COLO668 (cell line): ENCODE data around the gene FOXO3.

Source experiments
- DNase-seq: peaks from one replicate; lab custom pipeline; 2025; ENCODE audit not compliant: unreplicated experiment; lab: John Stamatoyannopoulos, UW

The FOXO3 gene

GRCh38 chr6:108626777-108627176, 66.1 kb downstream of the FOXO3 start:
- no peak for DNase-seq

- DNase-seq, result no peak
These were observed 67.2 kb downstream of the FOXO3 start for GRCh38 chr6:108627692-108628550.

GRCh38 chr6:108630050-108630714, 69.5 kb downstream of the FOXO3 start:
- no peak for DNase-seq

- DNase-seq, result no peak
These were observed 71.7 kb downstream of the FOXO3 start for GRCh38 chr6:108632441-108632840.

GRCh38 chr6:108633436-108633835, 72.7 kb downstream of the FOXO3 start:
- no peak for DNase-seq

- no peak for DNase-seq
These were observed 74.9 kb downstream of the FOXO3 start for GRCh38 chr6:108635505-108636226.

- no peak for DNase-seq
These were observed 77.2 kb downstream of the FOXO3 start for GRCh38 chr6:108637963-108638362.

- DNase-seq, result no peak
These were observed 78.3 kb downstream of the FOXO3 start for GRCh38 chr6:108638993-108639392.

GRCh38 chr6:108640104-108640503, 79.4 kb downstream of the FOXO3 start:
- no peak for DNase-seq

- no peak for DNase-seq
These were observed 82.5 kb downstream of the FOXO3 start for GRCh38 chr6:108643184-108643583.

- no peak for DNase-seq
These were observed 83.5 kb downstream of the FOXO3 start for GRCh38 chr6:108644252-108644651.

GRCh38 chr6:108648191-108648590, 87.5 kb downstream of the FOXO3 start:
- DNase-seq, result no peak

GRCh38 chr6:108650325-108650724, 89.6 kb downstream of the FOXO3 start:
- DNase-seq, result no peak

GRCh38 chr6:108650781-108651180, 90.1 kb downstream of the FOXO3 start:
- DNase-seq, result no peak

GRCh38 chr6:108651340-108652227, 90.9 kb downstream of the FOXO3 start:
- no peak for DNase-seq

GRCh38 chr6:108652375-108652774, 91.7 kb downstream of the FOXO3 start:
- DNase-seq, result no peak

- DNase-seq, result no peak
These were observed 93.2 kb downstream of the FOXO3 start for GRCh38 chr6:108653949-108654348.

- DNase-seq, result no peak
These were observed 93.9 kb downstream of the FOXO3 start for GRCh38 chr6:108654465-108655106.

GRCh38 chr6:108655806-108656651, 95.3 kb downstream of the FOXO3 start:
- no peak for DNase-seq
